ENCODE measurements around the gene METRNL.

METRNL gene

GRCh38 chr17:83062011-83062817 lies 17.2 kb upstream of the METRNL start:
- Histone ChIP-seq H3K27ac (no peak overlapping the region), H3K36me3 (ENCODE audit: insufficient read depth) (no peaks in the 10 kb centered on the region), H3K79me2 (ENCODE audit: insufficient read depth, low read depth) (no peaks in the 10 kb centered on the region), H3K27me3 (ENCODE audit: insufficient read depth, low read depth) (peaks cover 90% of the 10 kb centered on the region), H3K4me1 (ENCODE audit: low read depth, poor library complexity, severe bottlenecking) (no peaks in the 10 kb centered on the region), H3K4me2 (no peak overlapping the region), H3K9ac (no peak overlapping the region), H4K20me1 (ENCODE audit: insufficient read depth) (no peaks in the 10 kb centered on the region), H2AFZ (ENCODE audit: low read depth) (no peak overlapping the region), H3K4me3 (IDR thresholded peaks at IDR 0.05; ENCODE audit: insufficient read depth, low read depth, low read length) (no peak overlapping the region)
- no peak for TF ChIP-seq CTCF (conservative IDR thresholded peaks at IDR 0.05; ENCODE audit: low read depth, low read length)

GRCh38 chr17:83062818-83063671 lies 16.4 kb upstream of the METRNL start:
- Histone ChIP-seq H4K20me1 (ENCODE audit: insufficient read depth) (no peaks in the 10 kb centered on the region), H3K27me3 (ENCODE audit: insufficient read depth, low read depth) (peaks cover 88% of the 10 kb centered on the region), H3K4me1 (ENCODE audit: low read depth, poor library complexity, severe bottlenecking) (no peaks in the 10 kb centered on the region), H3K36me3 (ENCODE audit: insufficient read depth) (no peaks in the 10 kb centered on the region), H2AFZ (ENCODE audit: low read depth) (no peak overlapping the region), H3K4me3 (IDR thresholded peaks at IDR 0.05; ENCODE audit: insufficient read depth, low read depth, low read length) (no peak overlapping the region), H3K9ac (no peak overlapping the region), H3K4me2 (no peak overlapping the region), H3K27ac (no peak overlapping the region), H3K79me2 (ENCODE audit: insufficient read depth, low read depth) (no peaks in the 10 kb centered on the region)
- no peak for TF ChIP-seq CTCF (conservative IDR thresholded peaks at IDR 0.05; ENCODE audit: low read depth, low read length)

- no peaks in the 10 kb centered on the region for H4K20me1 ChIP-seq (ENCODE audit: insufficient read depth)
- H3K27ac ChIP-seq, result no peak overlapping the region
- no peaks in the 10 kb centered on the region for H3K36me3 ChIP-seq (ENCODE audit: insufficient read depth)
- no peaks in the 10 kb centered on the region for H3K4me1 ChIP-seq (ENCODE audit: low read depth, poor library complexity, severe bottlenecking)
- H2AFZ ChIP-seq (ENCODE audit: low read depth), result no peak overlapping the region
- H3K4me2 ChIP-seq, result no peak overlapping the region
- H3K9ac ChIP-seq, result no peak overlapping the region
- peaks cover 82% of the 10 kb centered on the region for H3K27me3 ChIP-seq (ENCODE audit: insufficient read depth, low read depth)
- no peaks in the 10 kb centered on the region for H3K79me2 ChIP-seq (ENCODE audit: insufficient read depth, low read depth)
- H3K4me3 ChIP-seq (IDR thresholded peaks at IDR 0.05; ENCODE audit: insufficient read depth, low read depth, low read length), result no peak overlapping the region
- no peak for TF ChIP-seq CTCF (conservative IDR thresholded peaks at IDR 0.05; ENCODE audit: low read depth, low read length)
These were observed 15.2 kb upstream of the METRNL start for GRCh38 chr17:83064021-83064731.

- Histone ChIP-seq H3K27me3 (ENCODE audit: insufficient read depth, low read depth) (peaks cover 80% of the 10 kb centered on the region), H3K27ac (no peak overlapping the region), H3K4me1 (ENCODE audit: low read depth, poor library complexity, severe bottlenecking) (no peaks in the 10 kb centered on the region), H3K4me2 (no peak overlapping the region), H3K9ac (no peak overlapping the region), H3K4me3 (IDR thresholded peaks at IDR 0.05; ENCODE audit: insufficient read depth, low read depth, low read length) (no peak overlapping the region), H3K79me2 (ENCODE audit: insufficient read depth, low read depth) (no peaks in the 10 kb centered on the region), H2AFZ (ENCODE audit: low read depth) (no peak overlapping the region), H4K20me1 (ENCODE audit: insufficient read depth) (no peaks in the 10 kb centered on the region), H3K36me3 (ENCODE audit: insufficient read depth) (no peaks in the 10 kb centered on the region)
- TF ChIP-seq CTCF (conservative IDR thresholded peaks at IDR 0.05; ENCODE audit: low read depth, low read length), result no peak
These were observed 14.4 kb upstream of the METRNL start for GRCh38 chr17:83064732-83065659.

All from KMS-11 (cell line).